Lower leg skin (tissue), 3 donors: ENCODE results near the gene RNF213.

Experiments used
- POLR2A ChIP-seq, 2 donors: fragments of 450-650 bp; IDR thresholded peaks; one replicate each; pipeline ENCODE4 v1.6.1; 2016 to 2017; ENCODE audit warnings: antibody characterized with exemption in 2 of 2, mild to moderate bottlenecking in 1 of 2, moderate library complexity in 1 of 2
- TF ChIP-seq, protein P1 (sequence below), 3 donors: fragments of 450-650 bp; IDR thresholded peaks; one replicate each; pipeline ENCODE4 v1.5.1; 2016; ENCODE audit warnings: antibody characterized with exemption in 3 of 3, mild to moderate bottlenecking in 3 of 3, moderate library complexity in 2 of 3

DNA sequence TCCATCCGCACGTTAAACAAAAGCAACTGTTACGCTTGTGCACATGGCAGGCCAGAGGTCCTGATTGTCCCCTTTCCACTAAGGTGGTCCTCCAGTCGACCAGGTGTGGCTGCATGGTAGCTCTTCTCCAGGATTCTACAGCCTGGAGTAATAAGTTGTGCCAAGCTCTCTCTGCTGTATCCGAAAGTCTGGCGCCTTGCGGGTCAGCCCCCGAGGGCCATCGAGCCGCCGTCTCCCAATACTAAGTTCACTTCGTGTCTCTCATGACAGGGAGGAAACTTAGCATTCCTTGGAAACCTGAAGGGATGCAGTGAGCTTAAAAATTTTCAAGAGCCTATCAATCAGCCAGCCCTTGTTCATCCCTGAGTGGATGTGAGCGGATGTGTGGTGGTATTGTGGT, 149.0 kb downstream of the RNF213 start:
- TF ChIP-seq, protein P1, sequence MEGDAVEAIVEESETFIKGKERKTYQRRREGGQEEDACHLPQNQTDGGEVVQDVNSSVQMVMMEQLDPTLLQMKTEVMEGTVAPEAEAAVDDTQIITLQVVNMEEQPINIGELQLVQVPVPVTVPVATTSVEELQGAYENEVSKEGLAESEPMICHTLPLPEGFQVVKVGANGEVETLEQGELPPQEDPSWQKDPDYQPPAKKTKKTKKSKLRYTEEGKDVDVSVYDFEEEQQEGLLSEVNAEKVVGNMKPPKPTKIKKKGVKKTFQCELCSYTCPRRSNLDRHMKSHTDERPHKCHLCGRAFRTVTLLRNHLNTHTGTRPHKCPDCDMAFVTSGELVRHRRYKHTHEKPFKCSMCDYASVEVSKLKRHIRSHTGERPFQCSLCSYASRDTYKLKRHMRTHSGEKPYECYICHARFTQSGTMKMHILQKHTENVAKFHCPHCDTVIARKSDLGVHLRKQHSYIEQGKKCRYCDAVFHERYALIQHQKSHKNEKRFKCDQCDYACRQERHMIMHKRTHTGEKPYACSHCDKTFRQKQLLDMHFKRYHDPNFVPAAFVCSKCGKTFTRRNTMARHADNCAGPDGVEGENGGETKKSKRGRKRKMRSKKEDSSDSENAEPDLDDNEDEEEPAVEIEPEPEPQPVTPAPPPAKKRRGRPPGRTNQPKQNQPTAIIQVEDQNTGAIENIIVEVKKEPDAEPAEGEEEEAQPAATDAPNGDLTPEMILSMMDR (IDR thresholded peaks at IDR 0.05), result no peak
- TF ChIP-seq POLR2A (IDR thresholded peaks at IDR 0.05), result no peak
